GM12878 (cell line): ENCODE measurements around the gene GFOD2. TPM values are rescaled to one million over a fixed set of nuclear protein-coding genes. Genes with fewer than 3 reads are reported as not detected.

Experiments
- ATAC-seq: fragments of 200-7000 bp; cut with Tn5 transposase; 3 replicates; pipeline ENCODE4 v1.9.1; 2020; ENCODE audit warnings: mild to moderate bottlenecking, moderate library complexity
- BruUV-seq: library from RNA; stranded (reverse); fragments of 400-500 nt; replicated peaks from 2 replicates; lab custom pipeline; 2021; lab: Mats Ljungman, UMichigan
- CTCF ChIA-PET: fragments of 300-600 bp; sonication (Branson Sonifier 250); formaldehyde crosslinking; extraction: SDS; loops from one replicate; lab custom pipeline; 2021; ENCODE audit warnings: inconsistent platforms; lab: Yijun Ruan, JAX
- POLR2A ChIA-PET: fragments of 350-600 bp; formaldehyde crosslinking; extraction: SDS; loops from one replicate; lab custom pipeline; 2021; ENCODE audit warnings: inconsistent platforms; lab: Charles Lee
- RAD21 ChIA-PET: fragments of 300-600 bp; sonication (Branson Sonifier 250); formaldehyde crosslinking; loops from one replicate; lab custom pipeline; 2023; ENCODE audit warnings: antibody characterized with exemption; ENCODE audit not compliant: unreplicated experiment; lab: Charles Lee
- SMC1A ChIA-PET: fragments of 300-600 bp; sonication (Branson Sonifier 250); formaldehyde crosslinking; loops from one replicate; lab custom pipeline; 2023; ENCODE audit not compliant: unreplicated experiment, uncharacterized antibody; lab: Charles Lee
- DNase-seq: peaks from one replicate; pipeline ENCODE4 v3.0.0-alpha.2; 2011; ENCODE audit warnings: low read depth, low spot score
- FAIRE-seq: peaks from 3 replicates; lab custom pipeline; 2011; peaks lifted over from hg19 to GRCh38; lab: Jason Lieb, UNC
- H2AFZ ChIP-seq: 2 replicates; pipeline ENCODE4 v1.6.0; 2011; ENCODE audit warnings: low read depth, low read length, control low read depth; ENCODE audit not compliant: control insufficient read depth
- H3K27ac ChIP-seq: 2 replicates; pipeline ENCODE4 v1.5.1; 2011; ENCODE audit warnings: control low read depth; ENCODE audit not compliant: control insufficient read depth, insufficient read depth
- H3K27me3 ChIP-seq, 2 experiments: replicated peaks in 1 of 2; 2 replicates each; pipeline versions ENCODE4 v1.6.0 to v1.6.1; 2011; ENCODE audit warnings: low read length in 1 of 2; ENCODE audit not compliant: control insufficient read depth in 2 of 2, insufficient read depth in 2 of 2
- H3K36me3 ChIP-seq, 2 experiments: 2 replicates each; pipeline ENCODE4 v1.5.1; 2011; ENCODE audit warnings: low read length in 1 of 2; ENCODE audit not compliant: control insufficient read depth in 2 of 2, insufficient read depth in 2 of 2
- H3K4me1 ChIP-seq: 2 replicates; pipeline ENCODE4 v1.6.1; 2011; ENCODE audit warnings: mild to moderate bottlenecking, low read length, moderate library complexity, mixed read lengths; ENCODE audit not compliant: control insufficient read depth, insufficient read depth
- H3K4me2 ChIP-seq: 2 replicates; pipeline ENCODE4 v1.6.0; 2011; ENCODE audit warnings: control low read depth; ENCODE audit not compliant: control insufficient read depth, insufficient read depth
- H3K4me3 ChIP-seq: fragments of 200-600 bp; sonication (generic); 2 replicates; pipeline ENCODE4 v1.5.1; 2016
- H3K79me2 ChIP-seq: 2 replicates; pipeline ENCODE4 v1.6.0; 2011; ENCODE audit warnings: low read length; ENCODE audit not compliant: control insufficient read depth, insufficient read depth
- H3K9ac ChIP-seq: 2 replicates; pipeline ENCODE4 v1.8.0; 2011; ENCODE audit warnings: low read length, control low read depth, mixed read lengths; ENCODE audit not compliant: control insufficient read depth, insufficient read depth
- H3K9me3 ChIP-seq: replicated peaks from 3 replicates; pipeline ENCODE4 v1.5.1; 2011; ENCODE audit warnings: mild to moderate bottlenecking, low read length; ENCODE audit not compliant: control insufficient read depth, insufficient read depth
- H4K20me1 ChIP-seq: 2 replicates; pipeline ENCODE4 v1.6.0; 2011; ENCODE audit not compliant: control insufficient read depth, insufficient read depth
- ATF7 ChIP-seq: fragments of 450-650 bp; IDR thresholded peaks from 2 replicates; pipeline ENCODE4 v1.6.1; 2016; ENCODE audit warnings: low read depth, mild to moderate bottlenecking
- CHD2 ChIP-seq: IDR thresholded peaks from 2 replicates; pipeline ENCODE4 v1.6.1; 2011; ENCODE audit warnings: low read depth, low read length, improper control_type of control experiment, borderline replicate concordance
- FOXM1 ChIP-seq: IDR thresholded peaks from 2 replicates; pipeline ENCODE4 v1.6.1; 2012; ENCODE audit warnings: low read depth, mild to moderate bottlenecking, inconsistent platforms, low read length, moderate library complexity
- IKZF1 ChIP-seq: fragments of 450-650 bp; conservative IDR thresholded peaks from 2 replicates; pipeline ENCODE4 v1.6.1; 2017; ENCODE audit warnings: antibody characterized with exemption, mild to moderate bottlenecking
- MXI1 ChIP-seq: fragments of 150-350 bp; IDR thresholded peaks from 2 replicates; pipeline ENCODE4 v1.6.1; 2011; ENCODE audit warnings: low read depth, mild to moderate bottlenecking, inconsistent platforms, low read length, improper control_type of control experiment
- MYC ChIP-seq: IDR thresholded peaks from 2 replicates; pipeline ENCODE4 v1.6.1; 2011; ENCODE audit warnings: mild to moderate bottlenecking, low read length, moderate library complexity, inconsistent platforms; ENCODE audit not compliant: insufficient read depth, insufficient replicate concordance, insufficient read length, severe bottlenecking
- NBN ChIP-seq: fragments of 450-650 bp; IDR thresholded peaks from 2 replicates; pipeline ENCODE4 v1.6.1; 2016
- NFXL1 ChIP-seq: fragments of 450-650 bp; IDR thresholded peaks from 2 replicates; pipeline ENCODE4 v1.6.1; 2017; ENCODE audit warnings: antibody characterized with exemption, mild to moderate bottlenecking, borderline replicate concordance
- RAD21 ChIP-seq: IDR thresholded peaks from 2 replicates; pipeline ENCODE4 v1.6.1; 2011; ENCODE audit warnings: mild to moderate bottlenecking, low read depth, low read length, moderate library complexity; ENCODE audit not compliant: insufficient read depth
- RB1 ChIP-seq: fragments of 450-650 bp; formaldehyde crosslinking; IDR thresholded peaks from 2 replicates; pipeline ENCODE4 v1.6.1; 2017; ENCODE audit warnings: mild to moderate bottlenecking, borderline replicate concordance
- RELA ChIP-seq: fragments of 450-650 bp; IDR thresholded peaks from 2 replicates; pipeline ENCODE4 v1.8.0; 2014; ENCODE audit warnings: borderline replicate concordance; ENCODE audit not compliant: partially characterized antibody
- SREBF2 ChIP-seq: IDR thresholded peaks from 2 replicates; pipeline ENCODE4 v1.6.1; 2012; ENCODE audit warnings: mild to moderate bottlenecking, low read length
- SUZ12 ChIP-seq: fragments of 200-600 bp; sonication (generic); IDR thresholded peaks from one replicate; pipeline ENCODE4 v1.6.1; 2018; ENCODE audit warnings: antibody characterized with exemption, mild to moderate bottlenecking; ENCODE audit not compliant: unreplicated experiment
- TAF1 ChIP-seq: IDR thresholded peaks from 2 replicates; pipeline ENCODE4 v1.6.1; 2011; ENCODE audit warnings: mild to moderate bottlenecking, low read depth, low read length, borderline replicate concordance
- WGBS: methylation state at CpG from one replicate; pipeline ENCODE4 v1.1.6; 2016; ENCODE audit warnings: low lambda C conversion rate; ENCODE audit not compliant: insufficient replicate concordance, insufficient coverage; ENCODE audit errors: missing lambda C conversion rate; 5-methylcytosine and 5-hydroxymethylcytosine counted together
- in situ Hi-C: fragments of 300-500 bp; cut with MboI; formaldehyde crosslinking; loops from 9 replicates; pipeline ENCODE4 v1.14.3; 2018; ENCODE audit warnings: mixed read lengths
- intact Hi-C: fragments of 100-400 bp; cut with micrococcal nuclease; formaldehyde crosslinking; loops from one replicate; pipeline ENCODE4 v1.14.2; 2022; ENCODE audit not compliant: unreplicated experiment
- polyA plus RNA-seq, 11 experiments: library from polyadenylated mRNA; depleted of rRNA in 4 of 11; unstranded in 6 of 11; stranded (reverse) in 5 of 11; fragments of >200 nt; fragmentation: Nextera tagmentation in 4 of 11; fragmentation: Illumina TruSeq in 1 of 11; extraction: Ambion mirVana in 4 of 11; extraction: Trizol in 1 of 11; gene quantifications; 1 replicate in 1 of 11; 2 replicates in 10 of 11; pipeline versions ENCODE4 v1.2.1 to v1.2.3, GENCODE V29; 2011 to 2016; ENCODE audit warnings: inconsistent platforms in 2 of 11, missing spikeins in 2 of 11, low read depth in 1 of 11
- total RNA-seq, 4 experiments: library from RNA; depleted of rRNA in 3 of 4; stranded (reverse); fragments of >200 nt in 3 of 4; fragmentation: Illumina TruSeq in 1 of 4; extraction: Trizol in 1 of 4; gene quantifications; 2 replicates each; pipeline versions ENCODE4 v1.2.1 to v1.2.3, GENCODE V29; 2013 to 2021
- TF ChIP-seq, protein P1 (sequence below): IDR thresholded peaks from 2 replicates; pipeline ENCODE4 v1.6.1; 2011; ENCODE audit warnings: borderline replicate concordance, low read depth, mild to moderate bottlenecking, moderate library complexity, low read length; ENCODE audit not compliant: insufficient read depth, poor library complexity, severe bottlenecking
- TF ChIP-seq, protein P2 (sequence below): fragments of 450-650 bp; IDR thresholded peaks from 2 replicates; pipeline ENCODE4 v1.6.1; 2017; ENCODE audit warnings: mild to moderate bottlenecking
- TF ChIP-seq, protein P3 (sequence below): IDR thresholded peaks from 2 replicates; pipeline ENCODE4 v1.6.1; 2011; ENCODE audit warnings: mild to moderate bottlenecking, low read depth, low read length, moderate library complexity; ENCODE audit not compliant: insufficient replicate concordance

Gene GFOD2
- total and polyA plus RNA-seq, 10 of the 15 experiments (the other 5 are each of a cell fraction or from before 2014, with no cell fraction given): 2.0 to 15.9 (median 12.0) TPM

DNA sequence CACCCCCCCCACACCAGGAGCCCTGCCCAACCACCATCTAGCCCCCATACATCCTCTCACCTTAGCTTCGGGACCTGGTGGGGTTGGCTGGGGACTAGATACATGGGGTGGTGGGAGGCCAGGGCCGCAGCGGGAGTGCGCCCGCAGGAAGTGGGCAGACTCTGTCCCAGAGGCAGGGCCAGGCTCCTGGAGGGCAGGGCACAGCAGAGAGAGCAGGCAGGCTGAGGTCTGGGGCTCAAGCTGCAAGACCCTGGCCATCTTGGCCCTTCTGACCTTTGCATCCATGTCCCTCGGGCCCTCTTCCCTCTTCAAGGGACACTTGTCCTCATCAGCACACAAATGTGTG, 55.3 kb downstream of the GFOD2 start:
- Histone ChIP-seq H3K4me3 (no peak overlapping the region), H3K36me3 (peaks cover 0 to 4% of the 10 kb centered on the region in 2 experiments; a peak in 1 of 4 replicates), H3K4me2 (no peak overlapping the region), H3K9me3 (no peaks in the 10 kb centered on the region), H4K20me1 (no peaks in the 10 kb centered on the region), H2AFZ (no peak overlapping the region), H3K79me2 (peaks cover 12% of the 10 kb centered on the region), H3K9ac (no peak overlapping the region), H3K27me3 (no peaks in the 10 kb centered on the region), H3K4me1 (peaks cover 26% of the 10 kb centered on the region), H3K27ac (no peak overlapping the region)
- DNase-seq (no peak), ATAC-seq (no peak), FAIRE-seq (no peak)
- WGBS: 82% methylated on average over 6 of the region's 6 CpGs
- BruUV-seq: no TSS peak
- intact Hi-C loops (loop anchor here (5.0 kb wide), 1 partner anchor 507 kb away; the partner anchor contains the start of genes FBXL8 and TRADD), in situ Hi-C loops (no loop called here)
- POLR2A ChIA-PET: interaction anchor here (0.5 to 1.1 kb wide), 2 partner anchors 134 to 155 kb away, joined by 3 to 6 read pairs; no protein-coding TSS in a partner anchor
- CTCF ChIA-PET: interaction anchor here (1.2 to 11.9 kb wide), 4 partner anchors 19 to 262 kb away, joined by 3 to 196 read pairs (median 6); partner anchors contain the start of gene CARMIL2
- RAD21 ChIA-PET: interaction anchor here (0.9 to 1.0 kb wide), 2 partner anchors 9 to 143 kb away, joined by 3 to 4 read pairs; no protein-coding TSS in a partner anchor
- SMC1A ChIA-PET: no interaction called here
- TF ChIP-seq NBN (no peak), FOXM1 (no peak), RB1 (no peak), TAF1 (no peak), IKZF1 (no peak), ATF7 (no peak), SREBF2 (no peak), RAD21 (no peak), CHD2 (no peak), MXI1 (no peak), MYC (no peak), RELA (no peak), SUZ12 (no peak), NFXL1 (no peak)
- TF ChIP-seq, protein P1, sequence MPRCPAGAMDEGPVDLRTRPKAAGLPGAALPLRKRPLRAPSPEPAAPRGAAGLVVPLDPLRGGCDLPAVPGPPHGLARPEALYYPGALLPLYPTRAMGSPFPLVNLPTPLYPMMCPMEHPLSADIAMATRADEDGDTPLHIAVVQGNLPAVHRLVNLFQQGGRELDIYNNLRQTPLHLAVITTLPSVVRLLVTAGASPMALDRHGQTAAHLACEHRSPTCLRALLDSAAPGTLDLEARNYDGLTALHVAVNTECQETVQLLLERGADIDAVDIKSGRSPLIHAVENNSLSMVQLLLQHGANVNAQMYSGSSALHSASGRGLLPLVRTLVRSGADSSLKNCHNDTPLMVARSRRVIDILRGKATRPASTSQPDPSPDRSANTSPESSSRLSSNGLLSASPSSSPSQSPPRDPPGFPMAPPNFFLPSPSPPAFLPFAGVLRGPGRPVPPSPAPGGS: no peak
- TF ChIP-seq, protein P2, sequence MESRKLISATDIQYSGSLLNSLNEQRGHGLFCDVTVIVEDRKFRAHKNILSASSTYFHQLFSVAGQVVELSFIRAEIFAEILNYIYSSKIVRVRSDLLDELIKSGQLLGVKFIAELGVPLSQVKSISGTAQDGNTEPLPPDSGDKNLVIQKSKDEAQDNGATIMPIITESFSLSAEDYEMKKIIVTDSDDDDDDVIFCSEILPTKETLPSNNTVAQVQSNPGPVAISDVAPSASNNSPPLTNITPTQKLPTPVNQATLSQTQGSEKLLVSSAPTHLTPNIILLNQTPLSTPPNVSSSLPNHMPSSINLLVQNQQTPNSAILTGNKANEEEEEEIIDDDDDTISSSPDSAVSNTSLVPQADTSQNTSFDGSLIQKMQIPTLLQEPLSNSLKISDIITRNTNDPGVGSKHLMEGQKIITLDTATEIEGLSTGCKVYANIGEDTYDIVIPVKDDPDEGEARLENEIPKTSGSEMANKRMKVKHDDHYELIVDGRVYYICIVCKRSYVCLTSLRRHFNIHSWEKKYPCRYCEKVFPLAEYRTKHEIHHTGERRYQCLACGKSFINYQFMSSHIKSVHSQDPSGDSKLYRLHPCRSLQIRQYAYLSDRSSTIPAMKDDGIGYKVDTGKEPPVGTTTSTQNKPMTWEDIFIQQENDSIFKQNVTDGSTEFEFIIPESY: no peak
- TF ChIP-seq, protein P3, sequence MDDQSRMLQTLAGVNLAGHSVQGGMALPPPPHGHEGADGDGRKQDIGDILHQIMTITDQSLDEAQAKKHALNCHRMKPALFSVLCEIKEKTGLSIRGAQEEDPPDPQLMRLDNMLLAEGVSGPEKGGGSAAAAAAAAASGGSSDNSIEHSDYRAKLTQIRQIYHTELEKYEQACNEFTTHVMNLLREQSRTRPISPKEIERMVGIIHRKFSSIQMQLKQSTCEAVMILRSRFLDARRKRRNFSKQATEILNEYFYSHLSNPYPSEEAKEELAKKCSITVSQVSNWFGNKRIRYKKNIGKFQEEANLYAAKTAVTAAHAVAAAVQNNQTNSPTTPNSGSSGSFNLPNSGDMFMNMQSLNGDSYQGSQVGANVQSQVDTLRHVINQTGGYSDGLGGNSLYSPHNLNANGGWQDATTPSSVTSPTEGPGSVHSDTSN: no peak
